NCI-H2196 treated with DMSO at 0.1 percent for 48 hours (cell line): ENCODE results near the gene MTURN.
"Not testable (repeated sequence)": the region's sequence is repeated elsewhere in the genome, so short reads cannot be mapped to it uniquely, and the experiment has no call there.

Experiments used
- DNase-seq: peaks from one replicate; lab custom pipeline; 2025; ENCODE audit not compliant: unreplicated experiment; lab: John Stamatoyannopoulos, UW

The MTURN gene

GRCh38 chr7:30177186-30177585, 42.4 kb downstream of the MTURN start:
- no peak for DNase-seq

DNA sequence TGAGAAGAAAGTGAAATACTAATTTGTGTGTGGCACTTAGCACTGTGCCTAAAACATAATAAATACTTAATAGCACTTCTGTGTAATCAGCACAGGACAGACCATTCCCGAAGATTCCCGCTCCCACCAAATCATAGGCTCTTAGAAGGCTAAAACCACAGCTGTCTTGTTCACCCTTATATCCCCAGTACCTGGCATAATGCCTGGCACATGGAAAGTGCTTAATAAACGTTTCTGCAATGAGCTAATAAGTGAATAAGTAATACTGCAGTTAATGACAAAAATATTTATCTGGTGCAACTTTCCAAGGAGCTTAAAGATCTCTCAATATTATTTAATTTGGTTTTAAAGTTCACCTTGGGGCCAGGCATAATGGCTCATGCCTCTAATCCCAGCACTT, 43.2 kb downstream of the MTURN start:
- DNase-seq, result no peak

DNA sequence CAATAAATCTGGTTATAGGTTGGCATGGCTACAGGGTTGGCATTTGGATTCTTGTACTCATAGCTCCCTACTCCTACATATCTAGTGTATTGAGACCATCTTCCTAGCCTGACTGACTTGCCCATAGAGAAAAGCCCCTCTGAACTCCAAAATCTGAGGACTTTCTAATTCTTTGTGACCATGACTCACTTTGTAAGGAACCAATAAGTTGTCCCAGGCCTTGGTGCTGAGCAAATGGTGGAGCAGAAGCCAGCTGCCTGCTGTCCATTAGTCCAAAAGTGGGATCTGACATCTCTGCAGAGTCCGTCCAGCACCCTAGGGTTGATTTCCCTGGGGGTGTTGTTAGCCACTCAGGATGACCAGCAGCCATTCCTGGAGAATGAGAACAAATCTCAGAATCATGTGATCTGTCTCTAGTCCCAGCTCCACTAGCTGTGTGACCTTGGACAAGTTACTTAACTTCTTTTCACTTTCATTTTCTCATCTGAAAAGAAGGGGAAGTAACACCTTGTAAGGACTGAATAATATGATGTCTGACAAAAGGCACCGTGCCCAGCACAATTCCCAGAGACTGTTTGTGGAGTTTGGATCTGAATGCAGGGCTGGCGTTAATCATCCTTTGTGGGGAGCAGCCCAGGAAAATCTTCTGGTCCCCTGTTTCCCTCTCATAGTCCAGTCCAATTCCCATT, 44.1 kb downstream of the MTURN start:
- DNase-seq, result no peak

DNA sequence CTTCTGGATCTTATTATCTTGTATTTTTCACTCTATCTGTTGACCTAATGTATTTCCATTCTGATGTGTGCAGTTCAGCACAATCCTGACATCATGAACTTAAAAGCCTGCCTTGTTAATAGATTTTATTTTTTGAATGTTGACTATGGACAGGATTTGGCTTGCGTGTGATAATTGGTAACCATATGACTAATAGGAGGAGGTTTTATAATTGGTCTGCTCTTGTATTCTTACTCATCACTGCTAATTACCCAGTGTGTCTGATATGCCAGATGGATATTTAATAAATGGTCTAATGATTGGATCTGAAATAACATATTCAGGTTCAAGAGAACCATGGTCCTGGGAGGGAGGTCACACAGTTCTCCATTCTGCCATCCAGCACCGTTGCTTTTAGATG, 45.9 kb downstream of the MTURN start:
- no peak for DNase-seq

- DNase-seq, result no peak
These were observed 46.4 kb downstream of the MTURN start for GRCh38 chr7:30181211-30181610.

- no peak for DNase-seq
These were observed 47.1 kb downstream of the MTURN start for GRCh38 chr7:30181736-30182522.

GRCh38 chr7:30182814-30183213, 48.0 kb downstream of the MTURN start:
- no peak for DNase-seq

DNA sequence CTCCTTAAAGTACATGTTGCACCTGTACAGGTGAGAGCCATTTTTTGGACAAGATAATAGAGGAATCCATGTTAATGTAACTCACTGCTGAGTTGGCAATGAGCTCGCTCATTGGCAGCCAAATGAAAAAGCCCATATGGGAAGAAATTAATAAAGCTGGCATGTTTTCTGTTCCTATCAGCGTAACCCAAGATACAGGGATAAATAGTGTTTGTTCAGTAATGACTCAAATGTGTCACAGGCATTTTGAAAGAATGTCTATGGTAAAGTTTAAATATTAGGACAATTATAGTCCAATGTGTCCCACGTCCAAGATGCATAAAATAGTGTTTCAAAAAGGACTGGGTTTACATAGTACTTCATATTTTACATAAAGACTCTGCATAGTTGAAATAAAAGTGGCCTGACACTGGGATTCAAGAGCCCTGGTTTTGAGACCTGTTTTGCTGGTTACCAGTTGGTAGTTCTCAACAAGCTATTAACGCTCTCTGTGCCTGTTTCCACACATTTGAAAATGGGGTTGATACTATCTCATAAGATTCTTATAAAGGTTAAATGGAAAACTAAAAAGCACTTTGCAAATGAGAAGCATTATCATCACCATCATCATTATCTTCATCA, 49.1 kb downstream of the MTURN start:
- no peak for DNase-seq

- DNase-seq, result no peak
These were observed 50.2 kb downstream of the MTURN start for GRCh38 chr7:30184791-30185487.

DNA sequence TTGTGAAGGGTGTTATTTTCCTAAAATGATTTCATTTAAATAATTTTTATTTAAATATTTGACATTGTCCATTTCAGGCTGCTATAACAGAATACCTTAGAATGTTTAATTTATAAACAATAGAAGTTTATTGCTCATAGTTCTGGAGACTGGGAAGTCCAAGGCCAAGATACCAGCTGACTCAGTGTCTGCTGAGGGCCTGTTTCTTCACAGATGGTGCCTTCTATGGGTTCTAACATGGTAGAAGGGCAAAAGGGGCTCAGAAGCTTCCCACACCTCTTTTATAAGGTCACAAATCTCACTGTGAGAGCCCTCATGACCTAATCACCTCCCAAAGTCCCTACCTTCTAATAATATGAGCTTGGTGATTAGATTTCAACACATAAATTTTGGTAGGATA, 50.7 kb downstream of the MTURN start:
- no peak for DNase-seq

- DNase-seq, result no peak
These were observed 51.9 kb downstream of the MTURN start for GRCh38 chr7:30186725-30187124.

DNA sequence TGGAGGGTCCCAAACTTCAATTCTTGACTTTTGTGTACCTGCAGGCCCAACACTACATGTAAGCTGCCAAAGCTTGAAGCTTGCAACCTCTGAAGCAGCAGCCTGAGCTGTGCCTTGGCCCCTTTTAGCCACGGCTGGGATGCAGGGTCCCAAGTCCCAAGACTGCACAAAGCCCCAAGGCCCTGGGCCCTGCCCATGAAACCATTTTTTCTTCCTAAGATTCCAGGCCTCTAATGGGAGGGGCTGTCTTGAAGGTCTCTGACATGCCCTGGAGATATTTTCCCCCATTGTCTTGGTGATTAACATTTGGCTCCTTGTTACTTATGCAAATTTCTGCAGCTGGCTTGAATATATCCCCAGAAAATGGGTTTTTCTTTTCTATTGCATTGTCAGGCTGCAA, 52.7 kb downstream of the MTURN start:
- no peak for DNase-seq

GRCh38 chr7:30188381-30188780, 53.6 kb downstream of the MTURN start:
- DNase-seq, result not testable (repeated sequence)

- no peak for DNase-seq
These were observed 54.0 kb downstream of the MTURN start for GRCh38 chr7:30188811-30189210.

- DNase-seq, result no peak
These were observed 57.0 kb downstream of the MTURN start for GRCh38 chr7:30191809-30192208.

DNA sequence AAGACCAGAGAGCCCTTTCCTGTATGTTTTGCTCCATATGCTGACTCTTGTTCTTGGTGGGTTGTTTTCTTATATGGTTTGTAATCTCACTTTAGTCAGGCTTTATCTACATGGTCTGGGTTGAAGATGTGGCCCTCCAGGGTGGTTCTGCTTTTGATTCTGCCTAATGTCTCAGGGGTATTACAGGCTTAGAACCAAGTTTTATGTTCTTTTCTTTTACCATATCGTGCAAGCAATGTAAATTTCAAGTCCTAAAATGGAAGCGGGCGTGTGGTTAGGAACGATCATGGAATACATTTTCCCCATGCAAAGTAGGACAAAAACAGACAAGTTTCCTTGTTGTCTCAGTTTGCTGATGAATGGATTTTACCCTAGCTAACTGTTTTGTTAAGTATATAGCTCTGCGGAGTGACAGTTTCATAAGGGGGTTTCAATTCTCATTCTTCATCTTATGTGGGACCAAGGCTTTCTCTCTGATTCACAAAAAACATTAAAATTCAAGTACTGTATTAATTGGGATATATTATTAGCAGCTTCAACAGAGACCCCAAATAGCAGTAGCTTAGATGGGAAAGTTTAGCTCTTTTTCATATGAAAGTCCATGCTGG, 58.7 kb downstream of the MTURN start:
- DNase-seq, result no peak

DNA sequence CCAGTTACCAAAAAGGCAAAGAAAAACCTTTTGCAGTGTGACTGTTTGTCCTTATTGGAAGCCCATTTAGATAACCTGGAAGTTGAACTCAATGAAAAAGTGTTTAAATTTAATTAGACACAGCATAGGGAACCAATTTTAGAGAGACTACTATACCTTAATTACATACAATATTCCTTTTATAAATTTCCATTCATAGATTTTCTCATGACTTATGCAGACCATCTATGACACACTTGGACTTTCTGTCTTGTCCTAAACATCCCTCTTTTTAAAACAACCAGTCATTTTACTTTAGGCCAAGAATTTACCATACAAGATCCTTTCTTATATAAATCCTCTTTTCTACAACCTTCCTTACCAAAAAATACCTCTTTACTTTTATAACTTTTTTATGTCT, 61.6 kb downstream of the MTURN start:
- DNase-seq, result no peak

DNA sequence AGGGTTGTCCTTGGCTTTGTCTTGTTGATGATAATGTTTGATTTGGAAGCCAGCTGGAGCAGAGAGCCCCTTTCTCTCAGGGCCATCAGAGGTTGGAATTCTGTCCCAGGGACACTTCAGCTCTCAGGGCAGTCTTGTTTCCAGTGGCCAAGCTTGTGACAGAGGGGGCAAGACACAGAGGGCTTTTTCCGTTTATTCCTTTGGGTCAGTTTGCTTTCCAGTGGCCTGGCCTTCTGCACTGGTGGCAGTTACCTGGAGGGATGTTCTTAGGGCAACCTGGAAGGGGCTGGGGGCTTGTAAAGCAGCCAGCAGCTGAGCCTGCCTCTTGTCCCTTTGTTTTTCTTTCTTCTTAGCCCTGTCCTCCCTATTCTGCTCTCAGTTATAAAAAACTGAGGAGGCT, 62.7 kb downstream of the MTURN start:
- DNase-seq, result no peak

DNA sequence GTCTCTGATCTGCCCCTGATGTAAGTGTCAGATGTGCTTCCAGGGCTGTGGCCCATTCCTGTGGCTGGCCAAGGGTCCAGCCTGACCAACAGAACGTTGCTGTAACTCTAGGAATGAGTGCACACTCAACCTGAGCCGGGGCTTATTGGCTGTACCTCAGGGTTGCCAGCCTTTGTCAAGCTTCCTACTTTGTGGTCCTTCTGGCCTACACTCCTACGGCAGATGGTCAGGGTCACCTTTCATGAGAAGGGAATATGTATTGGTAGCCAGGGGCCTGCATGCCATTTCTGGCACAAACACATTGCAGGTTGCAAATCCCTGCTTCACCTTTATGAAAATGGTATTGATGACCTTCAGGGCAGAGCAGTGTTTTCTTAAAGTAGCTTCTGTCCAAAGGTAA, 64.5 kb downstream of the MTURN start:
- no peak for DNase-seq

- DNase-seq, result no peak
These were observed 65.8 kb downstream of the MTURN start for GRCh38 chr7:30200591-30200990.

- no peak for DNase-seq
These were observed 66.4 kb downstream of the MTURN start for GRCh38 chr7:30201161-30201666.
